OCI-LY1 (cell line): ENCODE measurements around the gene RFK.

Experiments
- H2AFZ ChIP-seq: fragments of 200-600 bp; sonication (generic), shearing (Covaris generic); 2 replicates; pipeline ENCODE4 v1.6.0; 2014; ENCODE audit warnings: antibody characterized with exemption, mild to moderate bottlenecking, low read length
- H3F3A ChIP-seq: fragments of 200-600 bp; sonication (generic), shearing (Covaris generic); 2 replicates; pipeline ENCODE4 v1.6.0; 2014; ENCODE audit warnings: mild to moderate bottlenecking, antibody characterized with exemption, low read length, moderate library complexity; ENCODE audit not compliant: insufficient read depth
- H3K27ac ChIP-seq: fragments of 200-600 bp; sonication (generic); 2 replicates; pipeline ENCODE4 v1.5.1; 2014; ENCODE audit warnings: low read length, mixed run types, mild to moderate bottlenecking, low read depth; ENCODE audit not compliant: poor library complexity, severe bottlenecking
- H3K27me3 ChIP-seq: fragments of 200-600 bp; sonication (generic); 2 replicates; pipeline ENCODE4 v1.6.0; 2014; ENCODE audit warnings: antibody characterized with exemption, mild to moderate bottlenecking, low read length, moderate library complexity; ENCODE audit not compliant: insufficient read depth
- H3K36me3 ChIP-seq: fragments of 200-600 bp; sonication (generic); 2 replicates; pipeline ENCODE4 v1.6.1; 2014; ENCODE audit warnings: mild to moderate bottlenecking, antibody characterized with exemption, low read length, moderate library complexity, mixed read lengths; ENCODE audit not compliant: insufficient read depth
- H3K4me1 ChIP-seq: fragments of 200-600 bp; sonication (generic); 2 replicates; pipeline ENCODE4 v1.5.1; 2014; ENCODE audit warnings: mild to moderate bottlenecking, low read length, moderate library complexity; ENCODE audit not compliant: insufficient read depth, severe bottlenecking
- H3K4me2 ChIP-seq: fragments of 200-600 bp; sonication (generic), shearing (Covaris generic); 2 replicates; pipeline ENCODE4 v1.6.1; 2014; ENCODE audit warnings: low read length
- H3K4me3 ChIP-seq: fragments of 200-600 bp; sonication (generic); 2 replicates; pipeline ENCODE4 v1.5.1; 2014; ENCODE audit warnings: low read length, low read depth, mild to moderate bottlenecking, mixed read lengths; ENCODE audit not compliant: poor library complexity, severe bottlenecking
- H3K79me2 ChIP-seq: fragments of 200-600 bp; shearing (Covaris generic); 2 replicates; pipeline ENCODE4 v1.6.1; 2016; ENCODE audit warnings: mixed run types, low read length, mixed read lengths; ENCODE audit not compliant: insufficient read depth
- H3K9ac ChIP-seq: fragments of 200-600 bp; sonication (generic), shearing (Covaris generic); 2 replicates; pipeline ENCODE4 v1.6.1; 2014; ENCODE audit warnings: mild to moderate bottlenecking, low read length, mixed read lengths
- H3K9me2 ChIP-seq: fragments of 200-600 bp; sonication (generic), shearing (Covaris generic); 2 replicates; pipeline ENCODE4 v1.6.1; 2014; ENCODE audit warnings: low read depth, mild to moderate bottlenecking, low read length, mixed read lengths
- H3K9me3 ChIP-seq: fragments of 200-600 bp; shearing (Covaris generic); 2 replicates; pipeline ENCODE4 v1.6.1; 2014; ENCODE audit warnings: low read length, mixed read lengths
- H4K20me1 ChIP-seq: fragments of 200-600 bp; sonication (generic), shearing (Covaris generic); 2 replicates; pipeline ENCODE4 v1.6.0; 2016; ENCODE audit warnings: mild to moderate bottlenecking, low read length; ENCODE audit not compliant: insufficient read depth
- EZH2 ChIP-seq: fragments of 200-600 bp; sonication (generic), shearing (Covaris generic); IDR thresholded peaks from 2 replicates; pipeline ENCODE4 v1.8.0; 2017; ENCODE audit warnings: borderline replicate concordance, mixed run types, mild to moderate bottlenecking, antibody characterized with exemption, low read length, moderate library complexity, mixed read lengths
- TF ChIP-seq, protein P1 (sequence below): fragments of 200-600 bp; sonication (generic), shearing (Covaris generic); IDR thresholded peaks from 2 replicates; pipeline ENCODE4 v1.5.1; 2017; ENCODE audit warnings: mild to moderate bottlenecking, antibody characterized with exemption, low read length, moderate library complexity, mixed read lengths

The RFK gene

DNA sequence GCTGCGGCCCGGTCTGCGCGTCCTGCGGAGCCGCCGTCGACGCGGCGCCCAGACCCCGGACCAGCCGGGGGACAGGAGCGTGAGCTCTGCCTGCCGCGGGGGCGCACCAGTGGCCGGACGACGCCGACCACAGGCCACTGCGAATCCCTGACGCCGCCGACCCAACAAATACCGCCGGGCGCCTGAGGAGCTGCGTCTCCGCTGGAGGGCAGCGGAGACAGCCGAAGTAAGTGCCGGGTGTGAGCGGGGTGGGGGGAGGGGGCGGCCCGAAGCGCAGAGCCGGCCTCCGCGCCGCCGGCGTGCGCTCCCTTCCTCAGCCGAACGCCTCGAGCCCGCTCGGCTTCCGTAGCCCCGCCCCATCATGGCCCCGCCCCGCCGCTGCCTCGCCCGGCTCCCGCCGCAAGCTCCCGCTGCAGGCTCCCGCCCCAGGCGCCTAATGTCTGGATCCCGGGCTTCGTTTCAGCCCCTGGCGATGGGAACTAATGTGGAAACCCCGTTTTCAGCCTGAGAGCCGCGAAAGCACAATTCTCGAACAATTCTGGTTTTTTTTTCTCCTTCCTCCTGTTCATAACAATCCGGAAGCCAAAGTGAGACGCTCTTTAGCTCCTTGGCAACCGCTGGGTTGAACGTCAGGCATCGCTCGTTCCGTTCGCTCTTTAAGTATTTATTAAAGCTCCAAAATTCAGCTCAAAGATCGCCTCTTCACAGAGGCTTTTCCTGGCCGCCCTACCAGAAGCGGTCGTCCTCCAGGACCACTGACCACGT is at the start of gene RFK:
RFK (minus strand) TSS at position 232 of the 765 bp plus-strand sequence. CDS start 255 bp downstream, outside the sequence.
- no peaks in the 10 kb centered on the region for H3F3A ChIP-seq
- peaks cover 28% of the 10 kb centered on the region for H3K36me3 ChIP-seq
- TF ChIP-seq, protein P1, sequence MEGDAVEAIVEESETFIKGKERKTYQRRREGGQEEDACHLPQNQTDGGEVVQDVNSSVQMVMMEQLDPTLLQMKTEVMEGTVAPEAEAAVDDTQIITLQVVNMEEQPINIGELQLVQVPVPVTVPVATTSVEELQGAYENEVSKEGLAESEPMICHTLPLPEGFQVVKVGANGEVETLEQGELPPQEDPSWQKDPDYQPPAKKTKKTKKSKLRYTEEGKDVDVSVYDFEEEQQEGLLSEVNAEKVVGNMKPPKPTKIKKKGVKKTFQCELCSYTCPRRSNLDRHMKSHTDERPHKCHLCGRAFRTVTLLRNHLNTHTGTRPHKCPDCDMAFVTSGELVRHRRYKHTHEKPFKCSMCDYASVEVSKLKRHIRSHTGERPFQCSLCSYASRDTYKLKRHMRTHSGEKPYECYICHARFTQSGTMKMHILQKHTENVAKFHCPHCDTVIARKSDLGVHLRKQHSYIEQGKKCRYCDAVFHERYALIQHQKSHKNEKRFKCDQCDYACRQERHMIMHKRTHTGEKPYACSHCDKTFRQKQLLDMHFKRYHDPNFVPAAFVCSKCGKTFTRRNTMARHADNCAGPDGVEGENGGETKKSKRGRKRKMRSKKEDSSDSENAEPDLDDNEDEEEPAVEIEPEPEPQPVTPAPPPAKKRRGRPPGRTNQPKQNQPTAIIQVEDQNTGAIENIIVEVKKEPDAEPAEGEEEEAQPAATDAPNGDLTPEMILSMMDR, result peak; percentile 65
- TF ChIP-seq EZH2, result no peak
- H4K20me1 ChIP-seq, result no peaks in the 10 kb centered on the region
- no peaks in the 10 kb centered on the region for H3K27me3 ChIP-seq
- 0 out of 2 replicates have a peak within 1 kb of the TSS, but pooled peaks have one; percentile 50 for H2AFZ ChIP-seq
- H3K4me3 ChIP-seq, result peak within 1 kb of the TSS; percentile 83
- H3K27ac ChIP-seq, result peak within 1 kb of the TSS; percentile 78
- peaks cover 25% of the 10 kb centered on the region for H3K4me1 ChIP-seq
- H3K9ac ChIP-seq, result peak within 1 kb of the TSS; percentile 90
- peaks cover 4% of the 10 kb centered on the region; the same call in 1 of the 2 replicates for H3K9me3 ChIP-seq
- no peaks in the 10 kb centered on the region for H3K9me2 ChIP-seq
- H3K4me2 ChIP-seq, result peak within 1 kb of the TSS; percentile 78
- peaks cover 18% of the 10 kb centered on the region for H3K79me2 ChIP-seq

DNA sequence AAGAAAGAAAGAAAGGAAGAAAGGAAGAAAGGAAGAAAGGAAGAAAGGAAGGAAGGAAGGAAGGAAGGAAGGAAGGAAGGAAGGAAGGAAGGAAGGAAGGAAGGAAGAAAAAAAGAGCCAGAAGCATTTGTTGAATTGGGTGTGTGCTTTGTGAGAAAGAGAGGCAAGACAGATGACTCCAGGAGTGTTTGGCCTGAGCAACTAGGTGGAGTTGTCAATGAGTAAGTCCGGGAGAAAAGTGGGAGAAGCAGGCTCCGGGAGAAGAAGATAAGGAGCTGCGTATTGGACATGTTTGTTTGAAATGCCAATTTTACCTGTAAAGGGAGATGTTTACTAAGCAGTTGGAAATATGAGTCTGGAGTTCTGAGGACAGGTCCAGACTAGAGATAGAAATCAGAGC is 49.7 kb upstream of the RFK start:
- H3K9me3 ChIP-seq, result peaks cover 5% of the 10 kb centered on the region; the same call in 1 of the 2 replicates
- H3K36me3 ChIP-seq, result peaks cover 4% of the 10 kb centered on the region; the same call in 1 of the 2 replicates
- no peaks in the 10 kb centered on the region for H3F3A ChIP-seq
- no peaks in the 10 kb centered on the region for H4K20me1 ChIP-seq
- H3K27me3 ChIP-seq, result no peaks in the 10 kb centered on the region; the same call in 1 of the 2 replicates
- H3K4me3 ChIP-seq, result no peak overlapping the region
- no peak for TF ChIP-seq EZH2
- TF ChIP-seq, protein P1, result no peak
- no peaks in the 10 kb centered on the region for H3K79me2 ChIP-seq
- H3K27ac ChIP-seq, result no peak overlapping the region
- H3K9me2 ChIP-seq, result no peaks in the 10 kb centered on the region
- H3K4me2 ChIP-seq, result no peak overlapping the region
- H2AFZ ChIP-seq, result no peak overlapping the region
- no peak overlapping the region for H3K9ac ChIP-seq
- peaks cover 11% of the 10 kb centered on the region for H3K4me1 ChIP-seq

DNA sequence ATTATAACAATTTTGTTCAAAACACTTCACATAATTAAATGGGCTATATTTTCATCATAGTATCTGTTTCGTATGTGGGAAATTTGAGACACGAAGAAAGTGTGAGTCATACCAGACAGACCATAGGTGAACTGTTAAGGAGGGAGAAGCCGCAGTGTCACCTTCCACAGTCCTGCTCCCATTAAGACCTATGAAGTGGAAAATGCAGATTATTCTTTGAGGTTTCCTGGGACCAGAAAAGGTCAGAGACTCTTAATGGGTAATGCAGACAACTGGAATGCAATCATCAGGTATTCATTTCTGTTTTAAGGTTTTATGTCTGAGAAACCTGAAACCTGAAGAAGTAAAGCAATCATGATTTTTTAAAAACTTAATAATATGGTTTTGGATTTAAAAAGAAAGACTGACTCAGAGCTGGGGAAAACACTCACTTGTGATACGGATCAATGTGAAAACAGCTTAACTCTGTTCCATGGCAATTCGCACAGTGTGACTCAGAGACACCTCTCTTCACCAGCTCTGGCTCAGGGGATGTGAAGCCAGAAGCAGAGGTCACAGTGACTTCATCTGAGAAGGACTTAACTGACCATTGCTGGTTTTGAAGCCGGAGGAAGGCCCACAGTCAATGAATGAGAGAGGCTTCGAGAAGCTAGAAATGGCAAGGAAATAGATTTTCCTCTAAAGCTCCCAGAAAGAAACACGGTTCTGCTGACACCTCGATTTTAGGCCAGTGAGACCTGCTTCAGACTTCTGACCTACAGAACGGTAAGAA is 47.5 kb upstream of the RFK start:
- Histone ChIP-seq H3K9ac (no peak overlapping the region), H3K4me1 (no peaks in the 10 kb centered on the region), H2AFZ (no peak overlapping the region), H4K20me1 (no peaks in the 10 kb centered on the region), H3K36me3 (peaks cover 4% of the 10 kb centered on the region; the same call in 1 of the 2 replicates), H3K27ac (no peak overlapping the region), H3K79me2 (no peaks in the 10 kb centered on the region), H3K9me2 (no peaks in the 10 kb centered on the region), H3K4me3 (no peak overlapping the region), H3F3A (no peaks in the 10 kb centered on the region), H3K27me3 (no peaks in the 10 kb centered on the region; the same call in 1 of the 2 replicates), H3K4me2 (no peak overlapping the region), H3K9me3 (peaks cover 5% of the 10 kb centered on the region; the same call in 1 of the 2 replicates)
- TF ChIP-seq, protein P1, result no peak
- no peak for TF ChIP-seq EZH2
